Calu3 (cell line): ENCODE data around the gene CTNND2. TPM values are rescaled to one million over a fixed set of nuclear protein-coding genes. Genes with fewer than 3 reads are reported as not detected.

Source experiments
- BruUV-seq: library from RNA; stranded (reverse); fragments of 400-500 nt; replicated peaks from 2 replicates; lab custom pipeline; 2021; lab: Mats Ljungman, UMichigan
- CTCF ChIA-PET: fragments of 300-600 bp; sonication (Branson Sonifier 250); formaldehyde crosslinking; loops from one replicate; lab custom pipeline; 2022; ENCODE audit warnings: antibody characterized with exemption; lab: Charles Lee
- DNase-seq: peaks from one replicate; pipeline ENCODE4 v3.0.0; 2022
- H3K27ac Mint-ChIP-seq: one replicate; pipeline ENCODE4 v1.8.0; 2022; ENCODE audit warnings: mixed read lengths; ENCODE audit not compliant: unreplicated experiment
- H3K27me3 Mint-ChIP-seq: one replicate; pipeline ENCODE4 v1.8.0; 2022; ENCODE audit warnings: mixed read lengths; ENCODE audit not compliant: unreplicated experiment
- H3K36me3 Mint-ChIP-seq: one replicate; pipeline ENCODE4 v1.8.0; 2022; ENCODE audit warnings: mild to moderate bottlenecking, moderate library complexity, mixed read lengths; ENCODE audit not compliant: insufficient read depth, unreplicated experiment
- H3K4me1 Mint-ChIP-seq: one replicate; pipeline ENCODE4 v1.8.0; 2022; ENCODE audit warnings: mild to moderate bottlenecking, low read depth, mixed read lengths; ENCODE audit not compliant: unreplicated experiment
- H3K4me3 Mint-ChIP-seq: one replicate; pipeline ENCODE4 v1.8.0; 2022; ENCODE audit warnings: mild to moderate bottlenecking, low read depth, moderate library complexity, mixed read lengths; ENCODE audit not compliant: unreplicated experiment
- H3K9me3 Mint-ChIP-seq: one replicate; pipeline ENCODE4 v1.8.0; 2022; ENCODE audit warnings: low read depth, mixed read lengths; ENCODE audit not compliant: unreplicated experiment
- intact Hi-C: fragments of 100-400 bp; cut with micrococcal nuclease; formaldehyde crosslinking; loops from one replicate; pipeline ENCODE4 v1.10.0; 2022; ENCODE audit not compliant: unreplicated experiment
- total RNA-seq: library from RNA; stranded (reverse); gene quantifications from 2 replicates; pipeline ENCODE4 v1.2.3, GENCODE V29; 2022
- TF ChIP-seq, protein P1 (sequence below): fragments of 200-600 bp; IDR thresholded peaks from one replicate; pipeline ENCODE4 v1.8.0; 2022; ENCODE audit warnings: antibody characterized with exemption; ENCODE audit not compliant: unreplicated experiment

CTNND2 gene
- total RNA-seq, 1 experiment from 2014 or later, result 19.6 TPM

- TF ChIP-seq, protein P1, sequence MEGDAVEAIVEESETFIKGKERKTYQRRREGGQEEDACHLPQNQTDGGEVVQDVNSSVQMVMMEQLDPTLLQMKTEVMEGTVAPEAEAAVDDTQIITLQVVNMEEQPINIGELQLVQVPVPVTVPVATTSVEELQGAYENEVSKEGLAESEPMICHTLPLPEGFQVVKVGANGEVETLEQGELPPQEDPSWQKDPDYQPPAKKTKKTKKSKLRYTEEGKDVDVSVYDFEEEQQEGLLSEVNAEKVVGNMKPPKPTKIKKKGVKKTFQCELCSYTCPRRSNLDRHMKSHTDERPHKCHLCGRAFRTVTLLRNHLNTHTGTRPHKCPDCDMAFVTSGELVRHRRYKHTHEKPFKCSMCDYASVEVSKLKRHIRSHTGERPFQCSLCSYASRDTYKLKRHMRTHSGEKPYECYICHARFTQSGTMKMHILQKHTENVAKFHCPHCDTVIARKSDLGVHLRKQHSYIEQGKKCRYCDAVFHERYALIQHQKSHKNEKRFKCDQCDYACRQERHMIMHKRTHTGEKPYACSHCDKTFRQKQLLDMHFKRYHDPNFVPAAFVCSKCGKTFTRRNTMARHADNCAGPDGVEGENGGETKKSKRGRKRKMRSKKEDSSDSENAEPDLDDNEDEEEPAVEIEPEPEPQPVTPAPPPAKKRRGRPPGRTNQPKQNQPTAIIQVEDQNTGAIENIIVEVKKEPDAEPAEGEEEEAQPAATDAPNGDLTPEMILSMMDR, result no peak
- BruUV-seq, result no TSS peak
- Mint-ChIP-seq H3K4me3 (no peak overlapping the region), H3K27ac (no peak overlapping the region), H3K9me3 (no peaks in the 10 kb centered on the region), H3K4me1 (peaks cover 12% of the 10 kb centered on the region), H3K36me3 (no peaks in the 10 kb centered on the region), H3K27me3 (no peaks in the 10 kb centered on the region)
- DNase-seq, result no peak
- CTCF ChIA-PET, result no interaction called here
- intact Hi-C loops, result no loop called here
These were observed 657.0 kb downstream of the CTNND2 start for GRCh38 chr5:11247224-11247623.

- Mint-ChIP-seq H3K27me3 (no peaks in the 10 kb centered on the region), H3K27ac (no peak overlapping the region), H3K9me3 (peaks cover 9% of the 10 kb centered on the region), H3K36me3 (no peaks in the 10 kb centered on the region), H3K4me3 (no peak overlapping the region), H3K4me1 (no peaks in the 10 kb centered on the region)
- CTCF ChIA-PET, result no interaction called here
- DNase-seq, result no peak
- TF ChIP-seq, protein P1, result no peak
- no TSS peak for BruUV-seq
- intact Hi-C loops, result no loop called here
These were observed 663.7 kb downstream of the CTNND2 start for GRCh38 chr5:11240293-11241190.

DNA sequence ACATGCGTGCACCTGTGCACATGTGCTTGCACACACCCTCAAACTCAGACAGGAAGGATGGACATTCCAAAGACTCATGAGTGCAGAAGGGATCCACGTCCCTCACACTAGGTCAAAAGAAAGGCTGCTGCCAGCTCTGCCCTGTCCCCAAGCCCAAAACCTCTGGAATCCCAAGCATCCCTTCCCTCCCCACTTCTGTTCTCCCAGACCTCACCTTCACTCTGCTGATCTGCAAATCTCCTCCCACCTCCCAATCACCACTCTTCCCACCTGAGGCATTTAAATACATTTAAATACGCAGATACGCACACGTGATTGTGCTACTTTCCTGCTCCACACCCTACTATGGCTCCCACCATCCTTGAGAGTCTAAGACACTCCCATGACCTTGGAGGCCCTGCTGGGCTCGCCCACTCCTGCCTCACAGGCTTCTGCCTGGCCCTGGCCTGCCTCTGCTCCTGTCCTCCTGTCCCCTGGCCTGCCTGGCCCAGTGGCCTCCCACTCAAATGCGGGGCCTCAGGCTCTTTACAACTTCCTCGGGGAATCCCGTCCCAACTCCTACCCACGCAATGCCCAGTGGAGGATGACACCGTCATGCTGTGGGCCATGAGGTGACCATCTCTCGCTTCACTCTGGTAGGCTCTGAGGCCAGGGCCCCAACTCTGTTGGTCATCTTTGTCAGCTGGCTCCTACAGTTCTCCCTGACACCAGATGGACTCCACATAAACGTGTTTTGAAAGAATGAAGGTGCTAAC is 664.8 kb downstream of the CTNND2 start:
- H3K27ac Mint-ChIP-seq, result no peak overlapping the region
- intact Hi-C loops, result no loop called here
- no TSS peak for BruUV-seq
- H3K4me3 Mint-ChIP-seq, result no peak overlapping the region
- H3K4me1 Mint-ChIP-seq, result no peaks in the 10 kb centered on the region
- DNase-seq, result no peak
- TF ChIP-seq, protein P1, result no peak
- H3K27me3 Mint-ChIP-seq, result no peaks in the 10 kb centered on the region
- H3K9me3 Mint-ChIP-seq, result peaks cover 9% of the 10 kb centered on the region
- no peaks in the 10 kb centered on the region for H3K36me3 Mint-ChIP-seq
- CTCF ChIA-PET, result no interaction called here

DNA sequence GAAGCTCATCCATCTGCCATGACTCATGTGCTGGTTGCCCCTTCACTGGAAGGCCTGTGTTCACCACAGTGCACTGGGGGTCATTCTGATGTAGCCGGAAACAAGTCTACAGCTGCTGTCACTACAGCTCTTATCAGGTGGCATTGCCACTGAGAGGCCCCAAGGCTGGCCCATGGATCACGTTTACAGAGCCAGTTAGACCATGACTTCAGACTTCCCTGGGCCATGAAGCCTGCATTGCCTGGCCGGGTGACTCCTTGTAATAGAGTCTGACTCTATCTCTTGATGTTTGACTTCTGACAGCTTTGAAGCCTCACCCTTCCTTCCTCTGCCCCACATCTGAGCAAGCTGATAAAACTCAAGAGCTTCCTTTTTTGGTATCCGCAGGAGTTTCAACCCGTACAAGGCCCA is 669.7 kb downstream of the CTNND2 start:
- Mint-ChIP-seq H3K4me1 (no peaks in the 10 kb centered on the region), H3K4me3 (no peak overlapping the region), H3K27ac (no peak overlapping the region), H3K9me3 (peaks cover 4% of the 10 kb centered on the region), H3K36me3 (no peaks in the 10 kb centered on the region), H3K27me3 (no peaks in the 10 kb centered on the region)
- TF ChIP-seq, protein P1, result no peak
- CTCF ChIA-PET, result no interaction called here
- intact Hi-C loops, result no loop called here
- no peak for DNase-seq
- no TSS peak for BruUV-seq
